H54 (cell line): ENCODE data around the gene PLA2G4E.

Source experiments
- DNase-seq: peaks from one replicate; pipeline ENCODE4 v3.0.0; 2011; ENCODE audit warnings: low spot score, mixed read lengths; ENCODE audit not compliant: insufficient read length
- FAIRE-seq: peaks from 3 replicates; lab custom pipeline; 2011; peaks lifted over from hg19 to GRCh38; lab: Jason Lieb, UNC
- POLR2A ChIP-seq: IDR thresholded peaks from 2 replicates; pipeline ENCODE4 v1.6.1; 2011; ENCODE audit warnings: low read depth, mild to moderate bottlenecking, low read length

Gene PLA2G4E

GRCh38 chr15:42020713-42021273 is at the start of gene PLA2G4E:
Gene PLA2G4E, minus strand, starts transcription at chr15:42021042. Its CDS starts 12 bp downstream, at chr15:42021030.
- TF ChIP-seq POLR2A: no peak
- FAIRE-seq (no peak), DNase-seq (peak; percentile 28)

DNA sequence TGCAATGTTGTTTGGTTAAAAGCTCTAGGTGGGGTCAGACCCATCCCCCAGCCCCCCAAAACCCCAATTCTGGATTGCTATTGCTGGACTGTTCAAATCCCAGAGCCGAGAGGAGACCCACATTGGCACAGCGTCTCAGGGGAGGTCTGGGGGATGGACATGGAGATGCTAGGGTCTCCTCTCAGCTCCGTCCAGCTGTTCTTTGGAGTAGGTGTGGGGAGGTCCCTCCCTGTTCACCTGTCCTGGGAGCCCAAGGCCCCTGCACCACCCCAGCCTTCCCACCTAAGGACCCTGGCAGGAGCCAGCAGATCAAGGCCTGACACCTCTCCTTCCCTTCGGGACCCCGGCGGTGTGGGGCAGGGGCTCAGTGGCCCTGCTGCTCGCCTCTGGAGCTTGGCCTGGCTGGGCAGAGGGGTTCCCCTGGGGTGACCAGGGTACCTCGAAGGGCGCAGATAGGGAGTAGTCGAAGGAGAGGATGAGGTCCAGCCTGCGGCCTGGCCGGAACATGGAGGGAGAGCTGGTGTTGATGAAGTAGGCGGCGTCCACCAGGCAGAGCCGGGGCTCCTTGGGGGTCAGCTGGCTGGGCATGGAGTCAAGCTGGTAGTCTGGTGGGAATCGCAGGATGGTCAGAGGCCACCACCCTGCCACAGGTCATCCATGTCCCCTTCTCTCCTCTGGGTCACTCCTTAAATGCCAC is 49.6 kb upstream of the PLA2G4E start:
- DNase-seq (no peak), FAIRE-seq (no peak)
- TF ChIP-seq POLR2A: no peak

DNA sequence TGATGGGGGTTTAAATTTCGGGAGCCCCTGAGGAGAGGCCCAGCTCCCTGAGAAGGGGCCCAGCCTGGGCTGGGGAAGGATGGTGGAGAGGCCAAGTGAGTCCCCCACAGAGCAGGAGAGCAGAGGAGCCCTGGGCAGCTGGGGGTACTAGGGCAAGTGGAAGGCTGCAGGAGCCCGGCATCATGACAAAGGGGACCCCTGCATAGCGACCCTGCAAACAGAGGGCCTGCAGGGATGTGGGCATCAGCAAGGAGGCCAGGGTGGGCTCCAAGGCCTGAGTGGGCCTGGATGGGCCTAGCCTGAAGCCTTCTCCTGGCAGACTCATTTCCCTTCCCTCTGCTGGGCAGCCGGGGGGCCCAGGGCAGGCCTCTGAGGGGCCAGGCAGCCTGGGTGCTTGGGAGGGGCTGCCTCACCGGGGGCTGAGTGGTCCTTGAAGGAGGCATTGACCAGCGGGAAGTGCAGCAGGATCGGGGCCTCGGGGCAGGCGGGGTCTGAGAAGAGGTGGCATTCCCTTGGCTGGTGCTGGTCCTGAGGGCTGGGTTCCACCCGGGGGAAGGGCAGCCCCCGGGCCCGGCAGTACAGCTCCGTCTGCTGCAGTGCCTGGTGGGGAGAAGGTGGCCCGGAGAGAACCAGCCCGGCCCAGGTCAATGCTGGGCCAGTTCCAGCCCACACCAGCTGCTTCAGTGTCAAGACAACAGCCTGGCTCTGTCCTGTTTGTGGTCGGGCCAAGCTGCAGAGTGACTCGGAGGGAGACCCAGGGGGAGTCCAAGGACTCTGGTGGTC is 48.8 kb upstream of the PLA2G4E start:
- no peak for DNase-seq
- no peak for FAIRE-seq
- no peak for TF ChIP-seq POLR2A

GRCh38 chr15:42069025-42069424 is 48.2 kb upstream of the PLA2G4E start:
- no peak for DNase-seq
- TF ChIP-seq POLR2A: no peak
- FAIRE-seq: no peak

GRCh38 chr15:42068601-42069000 is 47.8 kb upstream of the PLA2G4E start:
- TF ChIP-seq POLR2A: no peak
- FAIRE-seq (no peak), DNase-seq (no peak)

GRCh38 chr15:42066764-42067415 is 46.0 kb upstream of the PLA2G4E start:
- FAIRE-seq: no peak

DNA sequence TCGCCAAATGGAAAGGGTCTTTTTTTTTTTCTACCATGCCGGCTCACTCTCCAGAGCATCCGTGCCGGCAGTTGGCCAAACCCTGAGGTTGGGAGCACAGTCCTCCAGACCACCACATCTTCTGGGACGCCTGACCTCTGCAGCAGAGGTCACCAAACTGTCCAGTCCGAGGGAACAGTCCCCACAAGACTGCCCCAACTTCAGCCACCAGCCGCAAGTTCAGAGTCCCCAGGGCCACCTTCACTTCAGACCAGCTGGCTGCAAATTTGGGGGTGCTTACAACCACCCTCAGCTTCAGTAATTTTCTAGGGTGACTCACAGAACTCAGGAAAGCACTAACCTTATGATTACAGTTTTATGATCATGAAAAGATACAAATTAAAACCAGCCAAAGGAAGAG is 44.6 kb upstream of the PLA2G4E start:
- no peak for TF ChIP-seq POLR2A
- FAIRE-seq (no peak), DNase-seq (no peak)

More at GRCh38 chr15:42066764-42067415, 46.0 kb upstream of the PLA2G4E start:
- no peak for TF ChIP-seq POLR2A
- DNase-seq: no peak

GRCh38 chr15:42065033-42065432 is 44.2 kb upstream of the PLA2G4E start:
- TF ChIP-seq POLR2A: no peak
- DNase-seq (no peak), FAIRE-seq (no peak)

- TF ChIP-seq POLR2A: no peak
- no peak for FAIRE-seq
- DNase-seq: no peak
These were observed 43.4 kb upstream of the PLA2G4E start for GRCh38 chr15:42064271-42064670.

GRCh38 chr15:42063122-42063848 is 42.4 kb upstream of the PLA2G4E start:
- DNase-seq: no peak
- no peak for TF ChIP-seq POLR2A
- no peak for FAIRE-seq

- no peak for FAIRE-seq
- no peak for TF ChIP-seq POLR2A
These were observed 41.5 kb upstream of the PLA2G4E start for GRCh38 chr15:42062284-42062806.

GRCh38 chr15:42060797-42061196 is 40.0 kb upstream of the PLA2G4E start:
- no peak for TF ChIP-seq POLR2A
- no peak for FAIRE-seq

More at GRCh38 chr15:42062284-42062806, 41.5 kb upstream of the PLA2G4E start:
- DNase-seq: no peak

GRCh38 chr15:42060477-42060763 is 39.6 kb upstream of the PLA2G4E start:
- DNase-seq: no peak
- no peak for FAIRE-seq
- no peak for TF ChIP-seq POLR2A

More at GRCh38 chr15:42060797-42061196, 40.0 kb upstream of the PLA2G4E start:
- DNase-seq: no peak
